22Rv1 (cell line): ENCODE measurements around the gene SRI.
"Not testable (repeated sequence)": the region's sequence is repeated elsewhere in the genome, so short reads cannot be mapped to it uniquely, and the experiment has no call there.

ENCODE experiments used
- ZFX ChIP-seq: fragments of 450-650 bp; IDR thresholded peaks from 2 replicates; pipeline ENCODE4 v1.6.1; 2017; ENCODE audit warnings: antibody characterized with exemption, borderline replicate concordance
- TF ChIP-seq, protein P1 (sequence below): fragments of 450-650 bp; IDR thresholded peaks from 2 replicates; pipeline ENCODE4 v1.5.1; 2017; ENCODE audit warnings: mild to moderate bottlenecking

DNA sequence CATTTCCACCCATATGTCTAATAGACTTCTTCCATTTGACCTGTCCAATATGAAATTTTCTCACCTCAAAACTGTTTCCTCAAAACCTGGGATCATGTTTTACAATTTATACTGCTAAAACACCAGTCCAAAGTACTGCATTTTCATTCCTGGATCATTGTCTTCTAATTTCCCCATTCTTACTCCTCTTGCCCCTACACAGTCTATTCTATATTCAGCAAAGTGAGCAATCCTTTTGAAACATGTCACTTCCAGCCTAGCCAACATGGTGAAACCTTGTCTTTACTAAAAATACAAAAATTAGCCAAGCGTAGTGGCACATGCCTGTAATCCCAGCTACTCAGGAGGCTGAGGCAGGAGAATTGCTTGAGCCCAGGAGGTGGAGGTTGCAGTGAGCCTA, 38.5 kb upstream of the SRI start:
- TF ChIP-seq, protein P1, sequence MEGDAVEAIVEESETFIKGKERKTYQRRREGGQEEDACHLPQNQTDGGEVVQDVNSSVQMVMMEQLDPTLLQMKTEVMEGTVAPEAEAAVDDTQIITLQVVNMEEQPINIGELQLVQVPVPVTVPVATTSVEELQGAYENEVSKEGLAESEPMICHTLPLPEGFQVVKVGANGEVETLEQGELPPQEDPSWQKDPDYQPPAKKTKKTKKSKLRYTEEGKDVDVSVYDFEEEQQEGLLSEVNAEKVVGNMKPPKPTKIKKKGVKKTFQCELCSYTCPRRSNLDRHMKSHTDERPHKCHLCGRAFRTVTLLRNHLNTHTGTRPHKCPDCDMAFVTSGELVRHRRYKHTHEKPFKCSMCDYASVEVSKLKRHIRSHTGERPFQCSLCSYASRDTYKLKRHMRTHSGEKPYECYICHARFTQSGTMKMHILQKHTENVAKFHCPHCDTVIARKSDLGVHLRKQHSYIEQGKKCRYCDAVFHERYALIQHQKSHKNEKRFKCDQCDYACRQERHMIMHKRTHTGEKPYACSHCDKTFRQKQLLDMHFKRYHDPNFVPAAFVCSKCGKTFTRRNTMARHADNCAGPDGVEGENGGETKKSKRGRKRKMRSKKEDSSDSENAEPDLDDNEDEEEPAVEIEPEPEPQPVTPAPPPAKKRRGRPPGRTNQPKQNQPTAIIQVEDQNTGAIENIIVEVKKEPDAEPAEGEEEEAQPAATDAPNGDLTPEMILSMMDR = not testable (repeated sequence)
- TF ChIP-seq ZFX = not testable (repeated sequence)
